GM12801 (cell line): ENCODE measurements around the gene IFNLR1.

ENCODE experiments used
- TF ChIP-seq, protein P1 (sequence below): IDR thresholded peaks from one replicate; pipeline ENCODE4 v1.5.1; 2011; ENCODE audit warnings: control low read depth; ENCODE audit not compliant: insufficient read length; ENCODE audit errors: extremely low read depth

The IFNLR1 gene

DNA sequence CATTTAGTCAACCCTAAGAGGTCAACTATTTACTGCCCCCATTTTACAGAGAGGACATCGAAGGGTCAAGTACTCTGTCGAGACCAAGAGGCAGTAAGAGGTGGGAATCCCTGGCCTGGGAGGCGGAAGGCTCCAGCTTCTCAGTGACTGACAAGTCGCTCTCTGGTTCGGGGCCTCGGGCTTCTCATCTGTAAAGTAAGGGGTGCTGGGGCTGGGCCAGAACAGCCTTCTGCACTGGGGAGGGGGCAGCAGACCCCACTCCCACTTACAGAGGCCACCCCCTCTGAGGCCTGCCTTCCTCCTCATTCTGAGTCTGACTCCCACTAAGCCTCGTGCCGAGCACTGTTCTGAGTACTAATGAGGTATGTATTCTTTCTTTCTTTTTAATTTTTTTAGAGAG is 17.0 kb upstream of the IFNLR1 start:
- TF ChIP-seq, protein P1, sequence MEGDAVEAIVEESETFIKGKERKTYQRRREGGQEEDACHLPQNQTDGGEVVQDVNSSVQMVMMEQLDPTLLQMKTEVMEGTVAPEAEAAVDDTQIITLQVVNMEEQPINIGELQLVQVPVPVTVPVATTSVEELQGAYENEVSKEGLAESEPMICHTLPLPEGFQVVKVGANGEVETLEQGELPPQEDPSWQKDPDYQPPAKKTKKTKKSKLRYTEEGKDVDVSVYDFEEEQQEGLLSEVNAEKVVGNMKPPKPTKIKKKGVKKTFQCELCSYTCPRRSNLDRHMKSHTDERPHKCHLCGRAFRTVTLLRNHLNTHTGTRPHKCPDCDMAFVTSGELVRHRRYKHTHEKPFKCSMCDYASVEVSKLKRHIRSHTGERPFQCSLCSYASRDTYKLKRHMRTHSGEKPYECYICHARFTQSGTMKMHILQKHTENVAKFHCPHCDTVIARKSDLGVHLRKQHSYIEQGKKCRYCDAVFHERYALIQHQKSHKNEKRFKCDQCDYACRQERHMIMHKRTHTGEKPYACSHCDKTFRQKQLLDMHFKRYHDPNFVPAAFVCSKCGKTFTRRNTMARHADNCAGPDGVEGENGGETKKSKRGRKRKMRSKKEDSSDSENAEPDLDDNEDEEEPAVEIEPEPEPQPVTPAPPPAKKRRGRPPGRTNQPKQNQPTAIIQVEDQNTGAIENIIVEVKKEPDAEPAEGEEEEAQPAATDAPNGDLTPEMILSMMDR: no peak

DNA sequence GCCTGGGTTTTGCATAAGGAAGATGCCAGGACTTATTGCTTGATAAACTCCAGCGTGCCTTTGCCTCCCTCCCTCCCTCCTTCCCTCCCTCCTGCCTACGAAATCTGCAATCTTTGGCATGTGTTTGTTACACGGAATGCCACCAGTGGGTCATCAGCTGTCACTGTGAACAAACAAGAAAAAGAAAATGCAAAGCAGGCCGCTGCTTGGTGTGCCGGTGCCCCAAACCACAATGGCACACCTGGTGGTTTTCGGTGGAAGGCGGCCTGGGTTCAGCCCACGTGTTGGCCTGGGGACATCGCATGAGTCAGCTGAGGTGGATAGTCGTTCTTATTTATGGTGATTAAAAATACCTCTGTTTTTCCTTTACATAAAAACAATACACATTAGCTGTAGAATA is 16.3 kb upstream of the IFNLR1 start:
- TF ChIP-seq, protein P1: no peak

DNA sequence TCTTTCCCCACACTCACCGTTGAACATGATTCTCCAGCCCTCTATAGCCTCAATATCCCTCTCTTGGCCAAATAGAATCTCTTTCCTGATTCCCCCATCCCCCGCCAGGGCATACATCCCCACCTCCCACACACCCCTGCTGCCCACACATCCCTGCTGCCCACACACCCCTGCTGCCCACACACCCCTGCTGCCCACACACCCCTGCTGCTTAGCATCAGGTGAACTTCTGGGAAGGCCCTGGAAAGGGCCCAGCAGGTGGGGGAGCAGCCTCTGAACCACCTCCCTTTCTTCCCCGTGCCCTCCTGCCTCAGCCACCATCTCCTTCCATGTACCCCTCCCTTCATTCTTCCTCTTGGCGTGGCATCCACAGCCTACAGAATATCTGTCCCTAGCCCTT is 15.9 kb upstream of the IFNLR1 start:
- TF ChIP-seq, protein P1: no peak

DNA sequence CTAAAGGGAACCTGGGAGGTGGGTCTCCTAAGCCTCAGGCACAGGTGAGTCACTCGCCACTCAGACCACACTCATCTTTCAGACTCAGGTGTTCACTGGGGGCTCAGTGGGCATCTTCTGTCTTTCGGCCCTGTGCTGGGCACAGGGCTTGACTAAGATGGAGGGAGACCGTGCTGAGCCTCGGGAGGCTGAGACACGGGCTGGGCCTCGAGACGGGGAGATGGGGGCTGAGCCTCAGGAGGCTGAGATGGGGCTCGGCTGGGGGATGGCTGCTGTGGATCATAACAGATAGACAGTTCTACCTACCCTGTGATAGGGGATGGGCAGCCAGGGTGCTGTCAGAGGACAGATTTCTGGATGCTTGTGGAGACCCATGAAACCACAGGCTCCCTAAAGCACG is 15.5 kb upstream of the IFNLR1 start:
- TF ChIP-seq, protein P1: no peak

DNA sequence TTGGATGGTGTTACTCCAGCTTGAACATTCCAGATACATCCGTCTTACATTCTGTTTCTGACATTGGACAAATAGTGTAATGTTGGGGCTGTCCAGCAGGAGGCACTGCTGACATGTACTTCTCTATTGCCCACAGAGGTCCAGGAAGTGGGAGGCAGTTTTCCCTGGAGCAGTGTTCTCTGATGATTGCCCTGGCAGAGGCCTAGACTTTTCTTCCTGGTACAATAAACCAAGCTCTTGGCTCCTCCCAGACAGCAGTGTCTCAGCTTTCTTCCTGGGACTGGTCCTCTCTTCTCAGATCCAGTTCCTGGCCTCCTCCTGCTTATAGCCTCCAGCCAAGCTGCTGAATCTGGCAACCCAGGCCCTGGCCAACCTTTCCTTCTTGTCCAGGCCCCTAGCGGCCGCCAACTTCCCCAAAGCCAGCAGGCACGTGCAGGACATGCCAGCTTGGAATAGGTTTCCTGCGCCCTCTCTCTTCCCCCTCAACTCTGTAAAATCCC is 14.9 kb upstream of the IFNLR1 start:
- TF ChIP-seq, protein P1: no peak

DNA sequence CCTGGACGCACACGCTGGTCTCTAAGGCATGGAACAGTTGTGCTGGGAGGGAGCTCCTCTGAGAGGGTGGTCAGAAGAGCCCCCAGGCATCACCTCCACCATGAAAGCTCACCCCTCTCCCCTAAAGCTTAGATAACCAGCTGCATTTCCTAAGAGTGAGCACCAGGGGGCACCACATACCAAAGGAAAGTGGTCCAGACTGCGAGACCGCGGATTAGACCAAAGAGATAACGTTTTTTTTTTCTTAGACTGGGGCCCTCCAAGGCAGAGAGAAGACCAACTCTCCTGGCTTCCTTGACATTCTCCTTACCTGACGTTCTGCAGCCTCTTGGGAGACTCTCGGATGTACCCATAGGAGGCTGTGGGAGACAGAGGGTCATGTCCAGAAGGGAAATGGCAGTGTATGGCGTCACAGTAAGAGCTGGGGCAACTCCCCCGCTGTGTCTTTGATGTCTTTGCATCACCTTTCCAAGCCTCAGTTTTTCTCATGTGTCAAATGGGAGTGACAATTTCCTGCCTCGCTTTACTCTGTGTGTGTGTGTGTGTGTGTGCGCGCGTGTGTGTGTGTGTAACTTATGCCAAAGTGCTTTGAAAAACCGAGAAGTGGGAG is 12.3 kb upstream of the IFNLR1 start:
- TF ChIP-seq, protein P1: no peak

DNA sequence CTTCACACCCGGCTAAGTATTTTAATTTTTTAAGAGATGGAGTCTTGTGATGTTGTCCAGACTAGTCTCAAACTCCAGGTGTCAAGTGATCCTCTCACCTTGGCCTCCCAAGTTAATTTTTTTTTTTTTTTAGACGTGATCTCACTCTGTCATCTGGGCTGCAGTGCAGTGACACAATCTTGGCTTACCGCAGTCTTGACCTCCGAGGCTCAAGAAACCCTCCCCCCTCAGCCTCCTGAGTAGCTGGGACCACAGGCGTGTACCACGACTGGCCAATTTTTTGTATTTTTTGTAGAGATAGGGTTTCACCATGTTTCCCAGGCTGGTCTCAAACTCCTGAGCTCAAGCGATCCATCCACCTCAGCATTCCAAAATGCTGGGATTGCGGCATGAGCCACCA is 11.7 kb upstream of the IFNLR1 start:
- TF ChIP-seq, protein P1: no peak
